Neural progenitor cell (in vitro differentiated cells): Measurements from ENCODE around the gene APOE. TPM values are rescaled to one million over a fixed set of nuclear protein-coding genes. Genes with fewer than 3 reads are reported as not detected.
"Not testable (repeated sequence)": the region's sequence is repeated elsewhere in the genome, so short reads cannot be mapped to it uniquely, and the experiment has no call there.

Experiments used
- DNase-seq: peaks from one replicate; pipeline ENCODE4 v3.0.0-alpha.2; 2016; ENCODE audit warnings: low spot score
- H2AFZ ChIP-seq: fragments of 200-600 bp; sonication (generic); replicated peaks from 2 replicates; pipeline ENCODE4 v1.6.1; 2016; ENCODE audit warnings: antibody characterized with exemption
- H3F3A ChIP-seq: fragments of 200-600 bp; sonication (generic); 2 replicates; pipeline ENCODE4 v1.6.1; 2016; ENCODE audit warnings: antibody characterized with exemption, low read depth
- H3K27ac ChIP-seq: fragments of 200-600 bp; sonication (generic); 2 replicates; pipeline ENCODE4 v1.5.1; 2016; ENCODE audit warnings: mild to moderate bottlenecking
- H3K27me3 ChIP-seq: fragments of 200-600 bp; sonication (generic); 2 replicates; pipeline ENCODE4 v1.6.1; 2016; ENCODE audit warnings: mild to moderate bottlenecking, moderate library complexity
- H3K36me3 ChIP-seq: fragments of 200-600 bp; sonication (generic); 2 replicates; pipeline ENCODE4 v1.5.1; 2016
- H3K4me1 ChIP-seq: fragments of 200-600 bp; sonication (generic); 2 replicates; pipeline ENCODE4 v1.6.1; 2016; ENCODE audit warnings: mixed run types
- H3K4me2 ChIP-seq: fragments of 200-600 bp; sonication (generic); 2 replicates; pipeline ENCODE4 v1.6.1; 2016
- H3K4me3 ChIP-seq: fragments of 200-600 bp; sonication (generic); 2 replicates; pipeline ENCODE4 v1.5.1; 2016
- H3K79me2 ChIP-seq: fragments of 200-600 bp; sonication (generic); 2 replicates; pipeline ENCODE4 v1.6.1; 2016; ENCODE audit warnings: low read depth
- H3K9ac ChIP-seq: fragments of 200-600 bp; sonication (generic); 2 replicates; pipeline ENCODE4 v1.6.1; 2016
- H3K9me3 ChIP-seq: fragments of 200-600 bp; sonication (generic); 2 replicates; pipeline ENCODE4 v1.5.1; 2016; ENCODE audit warnings: low read depth
- H4K20me1 ChIP-seq: fragments of 200-600 bp; sonication (generic); 2 replicates; pipeline ENCODE4 v1.6.1; 2016; ENCODE audit warnings: low read depth
- H3K27ac Mint-ChIP-seq: 3 replicates; pipeline ENCODE4 v1.8.0; 2021; ENCODE audit warnings: mixed read lengths
- H3K27me3 Mint-ChIP-seq: 2 replicates; pipeline ENCODE4 v1.8.0; 2022; ENCODE audit warnings: low read depth, mild to moderate bottlenecking, inconsistent platforms, moderate library complexity, mixed read lengths; ENCODE audit not compliant: insufficient read depth
- H3K36me3 Mint-ChIP-seq: 3 replicates; pipeline ENCODE4 v1.8.0; 2021; ENCODE audit warnings: mixed read lengths
- H3K4me1 Mint-ChIP-seq: 3 replicates; pipeline ENCODE4 v1.8.0; 2021; ENCODE audit warnings: mixed read lengths
- H3K4me3 Mint-ChIP-seq: 3 replicates; pipeline ENCODE4 v1.8.0; 2021; ENCODE audit warnings: mild to moderate bottlenecking, moderate library complexity, mixed read lengths
- H3K9me3 Mint-ChIP-seq: 3 replicates; pipeline ENCODE4 v1.8.0; 2020; ENCODE audit warnings: mixed read lengths
- EZH2 ChIP-seq: fragments of 200-600 bp; sonication (generic); IDR thresholded peaks from 2 replicates; pipeline ENCODE4 v1.6.1; 2017; ENCODE audit warnings: antibody characterized with exemption, mild to moderate bottlenecking, moderate library complexity
- EZH2phosphoT487 ChIP-seq: fragments of 200-600 bp; sonication (generic); IDR thresholded peaks from 2 replicates; pipeline ENCODE4 v1.6.1; 2017; ENCODE audit warnings: antibody characterized with exemption
- total RNA-seq: library from RNA; depleted of rRNA; stranded (reverse); fragments of >200 nt; gene quantifications from 2 replicates; pipeline ENCODE4 v1.2.3, GENCODE V29; 2015; ENCODE audit warnings: low replicate concordance
- TF ChIP-seq, protein P1 (sequence below): fragments of 200-600 bp; sonication (generic); IDR thresholded peaks from 2 replicates; pipeline ENCODE4 v1.5.1; 2017; ENCODE audit warnings: antibody characterized with exemption, mild to moderate bottlenecking

APOE gene
- 195 and 530 TPM in 2 replicates for total RNA-seq

DNA sequence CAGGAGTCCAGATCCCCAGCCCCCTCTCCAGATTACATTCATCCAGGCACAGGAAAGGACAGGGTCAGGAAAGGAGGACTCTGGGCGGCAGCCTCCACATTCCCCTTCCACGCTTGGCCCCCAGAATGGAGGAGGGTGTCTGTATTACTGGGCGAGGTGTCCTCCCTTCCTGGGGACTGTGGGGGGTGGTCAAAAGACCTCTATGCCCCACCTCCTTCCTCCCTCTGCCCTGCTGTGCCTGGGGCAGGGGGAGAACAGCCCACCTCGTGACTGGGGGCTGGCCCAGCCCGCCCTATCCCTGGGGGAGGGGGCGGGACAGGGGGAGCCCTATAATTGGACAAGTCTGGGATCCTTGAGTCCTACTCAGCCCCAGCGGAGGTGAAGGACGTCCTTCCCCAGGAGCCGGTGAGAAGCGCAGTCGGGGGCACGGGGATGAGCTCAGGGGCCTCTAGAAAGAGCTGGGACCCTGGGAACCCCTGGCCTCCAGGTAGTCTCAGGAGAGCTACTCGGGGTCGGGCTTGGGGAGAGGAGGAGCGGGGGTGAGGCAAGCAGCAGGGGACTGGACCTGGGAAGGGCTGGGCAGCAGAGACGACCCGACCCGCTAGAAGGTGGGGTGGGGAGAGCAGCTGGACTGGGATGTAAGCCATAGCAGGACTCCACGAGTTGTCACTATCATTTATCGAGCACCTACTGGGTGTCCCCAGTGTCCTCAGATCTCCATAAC, at the start of gene APOE:
APOE (plus strand) TSS at position 360 of the 724 bp plus-strand sequence. CDS start 829 bp downstream, outside the sequence.
- Histone ChIP-seq H3K79me2 (peaks cover 9% of the 10 kb centered on the region), H3K4me2 (peak within 1 kb of the TSS; percentile 97), H3K9me3 (no peaks in the 10 kb centered on the region), H2AFZ (peak within 1 kb of the TSS; percentile 71), H3F3A (peaks cover 46% of the 10 kb centered on the region), H3K4me3 (peak within 1 kb of the TSS; percentile 76), H3K36me3 (no peaks in the 10 kb centered on the region), H3K9ac (peak within 1 kb of the TSS; percentile 10), H3K27ac (peak within 1 kb of the TSS; percentile 32), H4K20me1 (peaks cover 12% of the 10 kb centered on the region), H3K4me1 (peaks cover 10% of the 10 kb centered on the region), H3K27me3 (no peaks in the 10 kb centered on the region)
- TF ChIP-seq, protein P1, sequence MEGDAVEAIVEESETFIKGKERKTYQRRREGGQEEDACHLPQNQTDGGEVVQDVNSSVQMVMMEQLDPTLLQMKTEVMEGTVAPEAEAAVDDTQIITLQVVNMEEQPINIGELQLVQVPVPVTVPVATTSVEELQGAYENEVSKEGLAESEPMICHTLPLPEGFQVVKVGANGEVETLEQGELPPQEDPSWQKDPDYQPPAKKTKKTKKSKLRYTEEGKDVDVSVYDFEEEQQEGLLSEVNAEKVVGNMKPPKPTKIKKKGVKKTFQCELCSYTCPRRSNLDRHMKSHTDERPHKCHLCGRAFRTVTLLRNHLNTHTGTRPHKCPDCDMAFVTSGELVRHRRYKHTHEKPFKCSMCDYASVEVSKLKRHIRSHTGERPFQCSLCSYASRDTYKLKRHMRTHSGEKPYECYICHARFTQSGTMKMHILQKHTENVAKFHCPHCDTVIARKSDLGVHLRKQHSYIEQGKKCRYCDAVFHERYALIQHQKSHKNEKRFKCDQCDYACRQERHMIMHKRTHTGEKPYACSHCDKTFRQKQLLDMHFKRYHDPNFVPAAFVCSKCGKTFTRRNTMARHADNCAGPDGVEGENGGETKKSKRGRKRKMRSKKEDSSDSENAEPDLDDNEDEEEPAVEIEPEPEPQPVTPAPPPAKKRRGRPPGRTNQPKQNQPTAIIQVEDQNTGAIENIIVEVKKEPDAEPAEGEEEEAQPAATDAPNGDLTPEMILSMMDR, result no peak
- TF ChIP-seq EZH2, result no peak
- TF ChIP-seq EZH2phosphoT487, result no peak
- H3K27me3 Mint-ChIP-seq, result peaks cover 12% of the 10 kb centered on the region
- peaks cover 24% of the 10 kb centered on the region for H3K4me1 Mint-ChIP-seq
- peaks cover 4% of the 10 kb centered on the region for H3K36me3 Mint-ChIP-seq
- peak within 1 kb of the TSS; percentile 39 for H3K27ac Mint-ChIP-seq
- H3K9me3 Mint-ChIP-seq, result no peaks in the 10 kb centered on the region
- H3K4me3 Mint-ChIP-seq, result peak within 1 kb of the TSS; percentile 78
- DNase-seq, result peak; percentile 67

DNA sequence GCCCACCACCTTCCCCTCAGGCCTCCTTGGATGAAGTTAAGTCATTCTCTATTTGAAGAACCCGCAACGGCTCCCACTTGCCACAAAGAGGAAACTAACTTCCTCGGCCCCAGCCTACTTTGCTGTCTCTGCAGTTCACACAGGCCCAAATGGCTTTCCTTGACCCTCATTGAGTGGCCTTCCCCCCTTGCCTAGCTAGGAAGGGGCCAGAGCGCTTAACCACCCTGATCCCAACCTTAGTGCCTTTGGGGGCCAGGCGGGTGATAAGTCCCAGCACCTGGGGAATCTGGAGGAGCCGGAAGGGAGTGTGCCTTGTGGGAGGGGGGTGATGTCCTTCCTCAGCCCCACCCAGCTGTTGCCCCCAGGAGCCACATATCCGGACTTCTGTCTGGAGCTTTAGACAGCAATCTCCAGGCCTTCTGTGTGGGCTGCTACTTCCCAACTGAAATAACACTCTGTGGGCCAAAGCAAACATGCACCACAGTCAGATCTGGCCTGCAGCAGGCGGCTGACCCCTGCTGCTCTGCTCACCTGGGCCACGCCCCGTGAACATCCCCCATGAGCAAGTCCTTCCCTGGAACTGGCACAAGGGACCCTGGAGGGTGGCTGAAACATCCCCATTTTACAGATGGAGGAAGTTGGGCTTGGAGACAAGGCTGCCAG, 49.0 kb upstream of the APOE start:
- peaks cover 92% of the 10 kb centered on the region for H4K20me1 ChIP-seq
- peaks cover 5% of the 10 kb centered on the region for H3K27me3 Mint-ChIP-seq
- H3K4me1 Mint-ChIP-seq, result no peaks in the 10 kb centered on the region
- H3K9me3 Mint-ChIP-seq, result no peaks in the 10 kb centered on the region
- H3K36me3 ChIP-seq, result no peaks in the 10 kb centered on the region
- H2AFZ ChIP-seq, result no peak overlapping the region
- no peak overlapping the region for H3K27ac ChIP-seq
- peaks cover 97% of the 10 kb centered on the region for H3K79me2 ChIP-seq
- no peak overlapping the region for H3K4me2 ChIP-seq
- H3K36me3 Mint-ChIP-seq, result peaks cover 28% of the 10 kb centered on the region
- H3K27me3 ChIP-seq, result no peaks in the 10 kb centered on the region
- no peak overlapping the region for H3K4me3 Mint-ChIP-seq
- no peak overlapping the region for H3K4me3 ChIP-seq
- H3K9ac ChIP-seq, result no peak overlapping the region
- no peaks in the 10 kb centered on the region for H3K9me3 ChIP-seq
- no peak overlapping the region for H3K27ac Mint-ChIP-seq
- no peak for DNase-seq
- no peaks in the 10 kb centered on the region for H3K4me1 ChIP-seq
- TF ChIP-seq EZH2phosphoT487 (no peak), EZH2 (no peak)
- TF ChIP-seq, protein P1, result no peak
- no peaks in the 10 kb centered on the region for H3F3A ChIP-seq

DNA sequence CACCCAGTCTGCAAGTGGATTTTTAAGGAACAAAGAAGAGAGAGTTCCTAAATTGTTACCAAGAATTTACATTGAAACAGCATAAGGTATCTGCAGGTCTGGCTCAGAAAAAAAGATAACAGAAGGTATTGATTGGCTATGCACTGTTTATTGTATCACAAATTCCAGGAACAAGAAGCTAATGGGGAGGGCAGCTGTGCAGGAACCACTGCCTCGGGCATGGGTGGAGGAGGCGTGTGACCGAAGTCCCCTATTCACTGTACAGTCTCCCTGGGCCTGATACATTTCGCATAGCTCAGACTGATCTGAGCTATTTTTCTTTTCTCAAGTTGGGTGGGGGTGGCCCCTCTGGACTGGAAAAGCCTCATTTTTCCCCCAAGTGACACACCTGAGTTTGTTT, 47.8 kb upstream of the APOE start:
- TF ChIP-seq EZH2, result no peak
- TF ChIP-seq EZH2phosphoT487, result no peak
- TF ChIP-seq, protein P1, result no peak
- peaks cover 26% of the 10 kb centered on the region for H3K36me3 Mint-ChIP-seq
- Histone ChIP-seq H3K4me2 (no peak overlapping the region), H3K4me3 (no peak overlapping the region), H3K4me1 (no peaks in the 10 kb centered on the region), H3K9ac (no peak overlapping the region), H2AFZ (no peak overlapping the region), H3K27ac (no peak overlapping the region), H3K36me3 (no peaks in the 10 kb centered on the region), H3K79me2 (peaks cover 94% of the 10 kb centered on the region), H3K27me3 (no peaks in the 10 kb centered on the region), H4K20me1 (peaks cover 87% of the 10 kb centered on the region), H3F3A (no peaks in the 10 kb centered on the region), H3K9me3 (no peaks in the 10 kb centered on the region)
- H3K9me3 Mint-ChIP-seq, result no peaks in the 10 kb centered on the region
- H3K4me3 Mint-ChIP-seq, result no peak overlapping the region
- H3K27me3 Mint-ChIP-seq, result peaks cover 5% of the 10 kb centered on the region
- DNase-seq, result no peak
- H3K27ac Mint-ChIP-seq, result no peak overlapping the region
- H3K4me1 Mint-ChIP-seq, result no peaks in the 10 kb centered on the region

DNA sequence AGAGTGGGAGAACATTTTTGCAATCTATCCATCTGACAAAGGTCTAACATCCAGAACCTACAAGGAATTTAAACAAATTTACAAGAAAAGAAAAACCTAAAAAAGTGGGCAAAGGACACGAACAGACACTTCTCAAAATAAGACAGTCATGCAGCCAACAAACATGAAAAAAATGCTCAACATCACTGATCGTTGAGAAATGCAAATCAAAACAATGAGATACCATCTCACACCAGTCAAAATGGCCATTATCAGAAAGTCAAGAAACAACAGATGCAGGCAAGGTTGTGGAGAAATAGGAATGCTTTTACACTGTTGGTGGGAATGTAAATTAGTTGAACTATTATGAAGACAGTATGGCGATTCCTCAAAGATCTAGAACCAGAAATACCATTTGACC, 44.0 kb upstream of the APOE start:
- H3K4me3 Mint-ChIP-seq, H3K36me3 ChIP-seq, H3K9me3 ChIP-seq, H3K9me3 Mint-ChIP-seq, H3F3A ChIP-seq, H3K4me1 Mint-ChIP-seq, H3K27ac Mint-ChIP-seq, H3K9ac ChIP-seq, DNase-seq, H3K4me2 ChIP-seq, H3K27ac ChIP-seq, H3K4me3 ChIP-seq, H3K27me3 ChIP-seq, H2AFZ ChIP-seq, H3K27me3 Mint-ChIP-seq, H3K4me1 ChIP-seq: not testable (repeated sequence)
- H3K79me2 ChIP-seq, result peaks cover 85% of the 10 kb centered on the region
- H3K36me3 Mint-ChIP-seq, result peaks cover 30% of the 10 kb centered on the region
- peaks cover 84% of the 10 kb centered on the region for H4K20me1 ChIP-seq
